Loucy (cell line): ENCODE data around the gene GLRX5.

Experiments used
- EZH2phosphoT487 ChIP-seq: fragments of 200-600 bp; IDR thresholded peaks from 2 replicates; pipeline ENCODE4 v1.6.1; 2018; ENCODE audit warnings: antibody characterized with exemption, mild to moderate bottlenecking, moderate library complexity, borderline replicate concordance
- TF ChIP-seq, protein P1 (sequence below): fragments of 200-600 bp; sonication (generic); conservative IDR thresholded peaks from 2 replicates; pipeline ENCODE4 v1.5.1; 2014; ENCODE audit warnings: mild to moderate bottlenecking, antibody characterized with exemption, low read length

DNA sequence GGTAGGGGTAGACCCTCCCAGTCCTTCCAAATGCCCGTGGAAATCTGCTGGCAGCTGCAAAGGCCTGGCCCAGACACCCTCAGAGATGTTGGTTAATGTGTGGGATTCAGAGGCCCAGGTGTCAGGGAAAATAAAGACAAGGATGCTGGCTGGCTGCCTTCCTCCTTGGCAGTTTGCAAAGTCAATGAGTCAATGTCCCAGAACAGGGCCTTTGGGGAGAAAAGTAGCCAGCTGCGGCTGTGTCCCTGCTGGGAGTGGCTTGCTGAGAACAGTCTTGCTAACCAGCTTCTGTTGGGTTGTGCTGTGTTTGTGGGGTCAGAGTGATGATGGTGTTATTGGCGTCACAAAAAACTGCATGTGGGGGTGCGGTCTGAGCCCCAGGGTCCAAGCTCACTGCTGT, 29.2 kb downstream of the GLRX5 start:
- TF ChIP-seq, protein P1, sequence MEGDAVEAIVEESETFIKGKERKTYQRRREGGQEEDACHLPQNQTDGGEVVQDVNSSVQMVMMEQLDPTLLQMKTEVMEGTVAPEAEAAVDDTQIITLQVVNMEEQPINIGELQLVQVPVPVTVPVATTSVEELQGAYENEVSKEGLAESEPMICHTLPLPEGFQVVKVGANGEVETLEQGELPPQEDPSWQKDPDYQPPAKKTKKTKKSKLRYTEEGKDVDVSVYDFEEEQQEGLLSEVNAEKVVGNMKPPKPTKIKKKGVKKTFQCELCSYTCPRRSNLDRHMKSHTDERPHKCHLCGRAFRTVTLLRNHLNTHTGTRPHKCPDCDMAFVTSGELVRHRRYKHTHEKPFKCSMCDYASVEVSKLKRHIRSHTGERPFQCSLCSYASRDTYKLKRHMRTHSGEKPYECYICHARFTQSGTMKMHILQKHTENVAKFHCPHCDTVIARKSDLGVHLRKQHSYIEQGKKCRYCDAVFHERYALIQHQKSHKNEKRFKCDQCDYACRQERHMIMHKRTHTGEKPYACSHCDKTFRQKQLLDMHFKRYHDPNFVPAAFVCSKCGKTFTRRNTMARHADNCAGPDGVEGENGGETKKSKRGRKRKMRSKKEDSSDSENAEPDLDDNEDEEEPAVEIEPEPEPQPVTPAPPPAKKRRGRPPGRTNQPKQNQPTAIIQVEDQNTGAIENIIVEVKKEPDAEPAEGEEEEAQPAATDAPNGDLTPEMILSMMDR = no peak
- no peak for TF ChIP-seq EZH2phosphoT487
